GM12872 (cell line): ENCODE measurements around the gene MRPL42.

Experiments used
- CTCF ChIP-seq: IDR thresholded peaks from 3 replicates; pipeline ENCODE4 v1.5.1; 2011; ENCODE audit warnings: low read depth, mild to moderate bottlenecking, low read length, moderate library complexity; ENCODE audit not compliant: insufficient read depth

Gene MRPL42

GRCh38 chr12:93465841-93466240 lies 1.5 kb upstream of the MRPL42 start:
- no peak for TF ChIP-seq CTCF

GRCh38 chr12:93466625-93467350 lies 526 bp upstream of the MRPL42 start:
- no peak for TF ChIP-seq CTCF

- no peak for TF ChIP-seq CTCF
These were observed 676 bp downstream of the MRPL42 start for GRCh38 chr12:93468008-93468371.

GRCh38 chr12:93469386-93469785 lies 2.1 kb downstream of the MRPL42 start:
- no peak for TF ChIP-seq CTCF

- no peak for TF ChIP-seq CTCF
These were observed 9.2 kb downstream of the MRPL42 start for GRCh38 chr12:93476555-93476954.

- TF ChIP-seq CTCF = no peak
These were observed 15.4 kb downstream of the MRPL42 start for GRCh38 chr12:93482721-93483120.

- no peak for TF ChIP-seq CTCF
These were observed 16.0 kb downstream of the MRPL42 start for GRCh38 chr12:93483151-93483807.
